GM21825 (cell line): ENCODE data around the gene INPP5D.
"Not testable (repeated sequence)": the region's sequence is repeated elsewhere in the genome, so short reads cannot be mapped to it uniquely, and the experiment has no call there.

ENCODE experiments used
- ATAC-seq: cut with Tn5 transposase; IDR thresholded peaks from one replicate; pipeline ENCODE4 v1.9.1; 2021; ENCODE audit warnings: mild to moderate bottlenecking, moderate library complexity; ENCODE audit not compliant: unreplicated experiment

Gene INPP5D

DNA sequence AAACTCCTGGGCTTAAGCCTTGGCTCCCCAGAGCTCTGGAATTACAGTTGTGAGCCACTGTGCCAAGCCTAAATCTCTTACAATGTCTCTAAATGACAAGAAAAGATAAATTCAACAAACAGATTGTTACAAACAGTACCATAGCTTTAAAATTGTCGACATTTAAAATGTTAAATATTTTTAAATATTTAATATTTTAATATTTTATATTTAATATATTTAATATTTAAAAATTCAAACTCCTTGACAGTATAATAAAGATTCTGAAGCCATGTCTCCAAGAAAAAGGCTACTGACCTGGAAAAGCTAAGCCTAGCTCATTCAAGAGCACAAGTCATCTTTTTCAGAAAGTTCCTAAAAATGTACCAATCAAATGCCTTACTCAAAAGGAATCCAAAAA lies 75.3 kb downstream of the INPP5D start:
- ATAC-seq, result no peak

DNA sequence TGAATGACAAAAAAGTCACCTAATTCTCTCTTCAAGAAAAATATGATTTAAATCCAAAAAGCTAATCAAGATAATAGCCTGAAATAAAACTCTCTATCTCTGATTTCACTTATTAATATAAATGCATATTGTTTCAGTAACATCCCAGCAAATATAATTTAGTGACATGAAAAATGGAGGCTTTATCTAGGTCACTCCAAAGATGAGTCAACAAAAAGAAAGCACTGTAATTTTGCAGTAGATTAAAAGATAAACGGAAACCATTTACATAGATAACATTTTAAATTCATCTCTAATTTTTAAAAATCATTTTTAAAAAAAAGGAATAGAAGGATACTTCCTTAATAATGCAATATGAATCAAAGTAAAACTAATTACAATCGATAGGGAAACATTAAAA lies 76.9 kb downstream of the INPP5D start:
- no peak for ATAC-seq

DNA sequence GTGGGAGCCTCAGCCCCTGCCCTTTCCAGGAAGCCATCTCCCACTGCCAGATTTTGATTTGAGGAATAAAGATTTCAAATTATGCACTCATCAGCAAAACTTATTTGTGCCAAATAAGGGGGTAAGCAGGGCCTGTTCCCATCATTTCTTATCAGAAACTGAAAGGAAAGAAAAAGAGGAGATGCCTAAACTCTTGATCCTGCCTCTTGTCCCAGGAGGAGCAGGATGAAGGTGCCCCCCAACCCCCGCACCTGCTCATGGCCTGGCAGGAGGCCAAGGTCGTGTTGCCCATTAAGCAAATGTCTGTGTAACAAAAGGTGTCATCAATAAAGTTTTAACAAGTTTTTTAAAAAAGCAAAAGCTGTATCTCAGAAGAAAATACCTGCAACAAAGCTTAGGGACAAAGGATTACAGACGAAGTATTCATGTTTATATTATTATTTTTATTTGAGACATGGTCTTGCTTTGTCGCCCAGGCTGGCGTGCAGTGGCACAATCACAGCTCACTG lies 80.0 kb downstream of the INPP5D start:
- ATAC-seq, result no peak

DNA sequence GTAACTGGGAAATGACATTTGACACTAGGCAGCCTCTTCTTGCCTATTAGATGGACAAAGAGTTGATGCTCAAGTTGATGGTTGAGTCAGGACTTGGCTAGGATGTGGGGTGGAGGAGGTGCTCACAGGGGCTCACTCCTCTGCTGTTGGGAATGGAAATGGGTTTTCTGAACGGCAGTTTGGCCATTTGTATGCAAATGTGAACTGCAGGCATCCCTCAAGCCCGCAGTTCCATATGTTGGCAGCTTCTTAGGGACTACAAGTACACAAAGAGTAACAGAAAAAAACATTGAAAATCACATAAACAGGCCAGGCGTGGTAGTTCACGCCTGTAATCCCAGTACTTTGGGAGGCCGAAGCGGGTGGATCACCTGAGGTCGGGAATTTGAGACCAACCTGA lies 80.8 kb downstream of the INPP5D start:
- ATAC-seq, result no peak

DNA sequence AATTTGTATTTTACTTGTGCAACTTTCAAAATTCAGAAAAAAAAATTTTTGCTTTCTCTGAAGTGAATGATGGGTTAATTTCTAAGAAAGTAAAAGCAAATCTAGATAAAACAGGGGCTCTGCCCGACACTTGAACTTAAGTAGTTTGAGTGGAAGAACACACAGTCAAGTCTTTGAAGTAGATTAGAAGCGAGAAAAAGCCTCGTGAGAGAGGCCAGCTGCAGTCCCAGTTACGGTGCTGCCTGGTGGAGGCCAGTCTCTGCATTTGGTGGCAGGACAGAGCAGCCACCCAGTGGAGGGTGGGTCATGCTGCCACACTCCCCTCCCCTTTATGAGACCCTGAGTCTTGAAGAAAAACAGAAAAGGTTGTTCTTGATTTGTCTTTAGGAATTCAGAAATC lies 81.8 kb downstream of the INPP5D start:
- peak; percentile 19 for ATAC-seq

DNA sequence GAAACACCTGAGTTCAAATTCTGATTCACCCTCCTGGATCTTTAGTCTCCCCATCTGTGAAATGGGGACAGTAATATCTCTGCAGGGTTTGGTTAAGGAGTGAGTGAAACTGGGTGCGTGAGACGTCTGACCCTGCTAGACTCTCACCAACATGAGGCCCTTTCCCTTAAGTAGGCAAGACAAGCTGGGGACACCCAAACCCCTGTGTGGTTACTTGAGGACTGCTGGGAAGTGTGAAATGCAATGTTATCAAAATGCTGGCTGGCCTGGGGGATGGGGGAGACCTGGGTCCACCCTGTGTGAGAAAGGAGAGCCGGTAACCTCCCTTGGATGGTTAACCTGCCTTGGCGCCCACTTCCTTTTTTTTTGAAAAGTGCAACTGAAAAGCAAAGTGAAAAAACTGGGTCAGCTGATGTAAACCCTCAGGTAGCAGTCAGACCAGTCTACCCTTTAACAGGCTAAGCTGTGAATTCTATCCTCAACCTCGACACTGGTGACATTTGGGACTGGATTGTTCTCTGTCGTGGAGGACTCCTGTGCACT lies 82.3 kb downstream of the INPP5D start:
- ATAC-seq, result peak; percentile 85

DNA sequence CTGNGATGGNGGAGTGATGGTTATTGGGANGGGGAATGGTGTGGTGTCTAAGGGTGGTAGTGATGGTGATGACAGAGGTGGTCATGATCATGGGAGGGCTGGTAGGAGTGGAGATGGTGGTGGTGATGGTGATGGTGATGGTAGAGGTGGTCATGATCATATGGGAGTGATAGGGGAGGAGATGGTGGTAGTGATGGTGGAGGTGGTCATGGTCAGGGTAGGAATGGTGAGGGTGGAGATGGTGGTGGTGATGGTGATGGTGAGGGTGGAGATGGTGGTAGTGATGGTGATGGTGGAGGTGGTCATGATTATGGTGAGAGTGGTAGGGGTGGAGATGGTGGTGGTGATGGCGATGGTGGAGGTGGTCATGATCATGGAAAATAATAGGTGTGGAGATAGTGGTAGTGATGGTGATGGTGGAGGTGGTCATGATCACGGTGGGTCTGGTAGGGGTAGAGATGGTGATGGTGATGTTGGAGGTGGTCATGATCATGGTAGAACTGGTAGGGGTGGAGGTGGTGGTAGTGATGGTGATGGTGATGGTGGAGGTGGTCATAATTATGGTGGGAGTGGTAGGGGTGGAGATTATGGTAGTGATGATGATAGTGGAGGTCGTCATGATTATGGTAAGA lies 83.7 kb downstream of the INPP5D start:
- no peak for ATAC-seq

DNA sequence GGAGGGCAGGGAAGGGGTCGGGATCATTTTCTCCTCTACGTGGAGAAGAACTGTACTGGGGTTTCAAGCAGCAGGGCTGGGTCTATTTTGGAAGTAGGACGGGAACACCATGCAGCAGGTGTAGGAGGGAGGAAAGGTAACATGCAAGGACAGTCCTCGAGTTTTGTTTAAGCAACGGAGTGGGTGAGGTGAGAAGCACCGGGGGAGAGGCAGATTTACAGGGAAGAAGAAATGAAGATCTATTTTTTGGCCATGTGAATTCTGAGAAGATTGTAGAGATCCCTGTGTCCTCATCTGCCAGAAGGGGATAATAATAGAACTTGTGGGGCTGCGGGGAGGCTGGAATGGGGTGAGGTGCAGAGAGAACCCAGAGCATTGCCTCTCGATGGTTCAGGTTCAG lies 85.6 kb downstream of the INPP5D start:
- ATAC-seq, result no peak

DNA sequence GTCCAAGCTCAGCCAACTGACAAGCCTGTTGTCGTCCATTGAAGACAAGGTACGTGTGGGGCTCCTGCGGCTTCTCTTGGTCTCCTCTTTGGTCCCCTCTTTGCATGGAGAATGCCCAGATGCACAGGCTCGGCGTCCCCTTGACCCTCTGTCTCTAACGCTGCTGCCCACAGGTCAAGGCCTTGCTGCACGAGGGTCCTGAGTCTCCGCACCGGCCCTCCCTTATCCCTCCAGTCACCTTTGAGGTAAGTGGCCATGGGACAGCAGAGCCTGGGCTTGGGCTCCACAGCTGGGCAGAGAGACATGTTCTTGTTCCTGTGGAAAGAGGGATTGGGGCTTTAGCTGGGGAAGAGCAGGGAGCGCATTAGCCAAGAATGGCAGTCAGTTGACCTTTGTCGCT lies 86.1 kb downstream of the INPP5D start:
- no peak for ATAC-seq

DNA sequence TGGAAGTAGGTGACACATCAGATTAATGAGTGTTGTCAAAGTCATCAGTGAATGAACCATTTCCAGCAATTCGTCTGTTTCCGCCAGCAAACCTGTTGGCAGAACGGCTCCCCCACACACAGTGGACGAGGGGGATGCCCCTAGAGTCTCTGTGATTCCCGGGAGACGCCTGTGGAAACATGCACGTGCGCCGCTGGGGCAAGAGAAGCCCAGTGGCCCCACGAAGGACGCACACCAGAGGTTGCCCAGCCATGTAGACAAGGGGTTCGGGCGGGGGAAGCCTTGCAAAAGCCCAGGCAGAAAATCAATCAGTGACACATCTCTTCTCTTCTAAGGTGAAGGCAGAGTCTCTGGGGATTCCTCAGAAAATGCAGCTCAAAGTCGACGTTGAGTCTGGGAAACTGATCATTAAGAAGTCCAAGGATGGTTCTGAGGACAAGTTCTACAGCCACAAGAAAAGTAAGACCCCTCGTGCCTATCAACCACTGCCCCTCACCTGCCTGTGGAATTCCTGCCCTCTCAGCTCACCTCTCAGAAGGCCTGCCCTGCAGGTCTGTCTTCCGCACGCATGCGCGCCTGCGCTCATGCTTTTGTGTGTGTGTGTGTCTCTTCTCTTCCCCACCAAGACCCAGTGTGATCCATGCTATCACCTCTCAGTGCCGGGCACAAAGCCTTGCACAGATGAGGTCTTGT lies 87.1 kb downstream of the INPP5D start:
- no peak for ATAC-seq

DNA sequence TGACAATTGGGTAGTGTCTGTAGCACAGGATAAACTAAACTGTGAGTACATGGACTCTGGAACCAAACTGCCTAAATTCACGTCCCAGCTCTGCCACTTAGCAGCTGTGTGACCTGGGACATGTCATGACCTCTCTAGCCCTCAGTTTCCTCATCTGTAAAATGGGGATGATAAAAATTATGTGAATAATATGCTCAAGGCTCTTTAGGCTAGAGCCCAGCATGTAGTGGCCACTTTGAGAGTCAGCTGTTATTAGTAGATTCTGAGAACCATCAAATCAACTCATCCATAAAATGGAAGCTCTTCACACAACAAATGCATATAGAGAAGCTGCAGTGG lies 87.7 kb downstream of the INPP5D start:
- ATAC-seq, result no peak

DNA sequence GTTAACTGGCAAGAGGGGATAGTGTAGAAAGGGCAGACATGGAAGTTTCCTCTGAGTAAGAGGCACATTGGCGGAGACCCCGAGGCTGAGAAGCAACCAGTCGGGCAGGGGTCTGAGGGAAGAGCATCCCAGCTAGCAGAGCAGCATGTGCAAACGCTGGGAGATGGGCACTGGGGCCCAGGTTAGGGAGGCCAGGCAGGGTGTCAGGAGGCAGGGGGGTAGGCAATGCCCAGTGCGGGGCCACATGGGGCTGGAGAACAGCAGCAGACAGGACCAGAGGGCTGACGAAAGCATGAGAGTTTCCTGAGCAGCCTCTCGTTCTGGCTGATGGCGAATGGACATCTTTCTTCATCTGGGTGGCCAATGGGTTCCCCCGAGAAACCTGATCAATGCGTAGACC lies 88.2 kb downstream of the INPP5D start:
- ATAC-seq, result no peak

DNA sequence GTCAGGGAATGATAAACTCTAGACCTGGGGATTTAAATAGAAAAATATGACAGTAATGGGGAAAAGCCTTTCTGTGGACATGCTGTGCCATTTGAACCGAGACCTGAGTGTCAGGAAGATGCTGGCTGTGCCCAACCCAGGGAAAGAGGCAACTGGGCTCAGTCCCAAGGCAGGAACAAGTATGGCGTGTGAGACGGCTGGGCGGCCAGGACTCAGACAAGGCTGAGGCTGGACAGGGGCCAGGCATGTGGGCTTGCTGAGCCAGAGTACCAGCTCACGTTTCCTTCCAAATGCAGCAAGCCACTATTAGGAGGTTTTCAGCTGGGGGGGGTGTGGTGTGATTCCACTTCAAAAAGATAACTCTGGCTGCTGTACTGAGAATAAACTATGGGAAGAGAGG lies 92.4 kb downstream of the INPP5D start:
- no peak for ATAC-seq

DNA sequence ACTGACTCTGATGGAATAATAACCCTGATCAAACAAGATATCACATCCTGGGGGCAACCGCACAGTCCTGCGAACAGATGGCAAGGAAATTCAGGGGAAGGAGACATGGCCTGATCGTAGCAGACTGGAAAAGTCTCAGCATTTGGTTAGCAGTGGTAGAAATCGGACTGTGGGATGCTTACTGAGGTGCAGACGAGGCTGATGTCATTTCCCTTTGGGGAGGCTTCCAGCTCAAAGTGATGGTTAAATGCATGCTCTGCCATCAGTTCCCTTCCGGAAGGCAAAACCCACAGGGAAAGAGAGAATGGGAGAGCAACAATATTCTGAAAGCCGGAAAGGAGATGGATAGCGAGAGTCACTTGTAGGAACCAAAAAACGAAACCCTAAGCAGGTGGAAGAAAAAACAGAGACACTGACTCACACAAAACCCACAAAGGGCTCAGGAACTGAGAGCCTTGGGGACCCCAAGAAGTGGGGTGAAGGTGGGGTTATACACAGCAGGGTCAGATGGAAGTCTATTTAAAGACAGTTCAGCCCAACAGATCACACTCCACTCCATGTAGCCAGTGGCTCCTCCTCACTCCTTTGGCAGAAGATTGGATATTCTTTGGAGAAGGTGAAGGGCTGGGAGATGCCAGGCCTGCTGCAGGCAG lies 93.1 kb downstream of the INPP5D start:
- ATAC-seq, result no peak

DNA sequence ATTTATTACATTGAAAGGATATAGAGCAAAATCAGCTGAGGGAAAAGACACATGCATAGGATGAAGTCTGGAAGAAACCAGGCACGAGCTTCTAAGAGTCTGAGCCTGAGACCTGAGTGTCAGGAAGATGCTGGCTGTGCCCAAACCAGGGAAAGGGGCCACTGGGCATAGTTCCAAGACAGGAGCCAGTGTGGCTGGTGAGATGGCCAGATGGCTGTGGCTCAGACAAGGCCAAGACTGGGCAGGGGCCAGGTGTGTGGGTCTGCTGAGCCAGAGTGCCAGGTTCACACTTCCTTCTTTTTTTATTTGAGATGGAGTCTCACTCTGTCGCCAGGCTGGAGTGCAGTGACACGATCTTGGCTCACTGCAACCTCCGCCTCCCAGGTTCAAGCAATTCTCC lies 95.9 kb downstream of the INPP5D start:
- no peak for ATAC-seq

DNA sequence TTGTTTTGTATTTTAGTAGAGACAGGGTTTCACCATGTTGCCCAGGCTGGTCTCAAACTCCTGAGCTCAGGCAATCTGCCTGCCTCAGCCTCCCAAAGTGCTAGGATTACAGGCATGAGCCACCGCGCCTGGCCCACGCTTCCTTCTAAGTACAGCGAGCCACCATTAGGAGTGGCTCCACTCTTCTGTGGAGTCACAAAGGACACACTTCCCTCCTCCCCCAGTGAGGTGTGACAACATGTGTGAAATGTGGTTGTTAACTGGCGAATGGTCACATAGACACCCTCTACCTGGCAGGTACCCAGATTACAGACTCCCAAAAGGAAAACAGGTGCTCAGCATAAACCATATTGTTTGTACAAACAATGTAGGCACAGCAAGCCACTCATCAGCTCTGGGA lies 96.3 kb downstream of the INPP5D start:
- ATAC-seq, result not testable (repeated sequence)

DNA sequence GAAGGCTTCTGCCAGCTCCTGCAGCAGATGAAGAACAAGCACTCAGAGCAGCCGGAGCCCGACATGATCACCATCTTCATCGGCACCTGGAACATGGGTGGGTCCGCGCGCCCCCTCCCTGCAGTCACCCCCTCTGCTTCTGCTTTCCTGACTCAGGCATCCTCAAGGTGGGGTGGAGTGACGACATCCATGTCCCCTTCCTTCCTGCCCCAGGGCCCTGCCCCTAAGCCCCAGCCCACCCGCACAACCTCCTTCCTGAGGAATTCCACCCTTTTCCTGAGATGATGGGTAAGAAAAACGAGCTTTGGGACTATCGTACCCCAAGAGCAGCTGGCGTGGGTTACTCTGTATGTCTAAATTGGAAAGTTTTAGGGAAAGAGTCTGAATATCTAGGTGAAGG lies 101.6 kb downstream of the INPP5D start:
- no peak for ATAC-seq

DNA sequence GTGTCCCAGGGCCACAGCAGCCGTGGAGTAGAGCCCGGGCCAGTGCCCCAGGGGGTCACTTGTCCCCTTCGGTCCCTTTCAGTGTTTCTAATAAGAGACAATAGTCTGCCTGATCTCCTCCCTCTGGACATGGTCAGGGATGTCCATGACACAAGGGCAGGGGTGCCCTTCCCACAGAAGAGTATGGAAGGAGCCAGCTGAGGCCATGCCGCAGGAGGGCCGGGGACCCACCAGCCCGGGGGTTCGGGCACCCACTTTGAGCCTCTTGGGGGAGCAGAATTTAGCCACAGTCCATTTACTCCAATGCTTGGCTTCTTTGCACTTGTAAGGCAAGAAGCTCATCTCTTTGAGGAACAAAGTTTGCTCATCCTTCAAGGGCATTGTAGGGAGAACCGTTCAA lies 102.6 kb downstream of the INPP5D start:
- no peak for ATAC-seq

DNA sequence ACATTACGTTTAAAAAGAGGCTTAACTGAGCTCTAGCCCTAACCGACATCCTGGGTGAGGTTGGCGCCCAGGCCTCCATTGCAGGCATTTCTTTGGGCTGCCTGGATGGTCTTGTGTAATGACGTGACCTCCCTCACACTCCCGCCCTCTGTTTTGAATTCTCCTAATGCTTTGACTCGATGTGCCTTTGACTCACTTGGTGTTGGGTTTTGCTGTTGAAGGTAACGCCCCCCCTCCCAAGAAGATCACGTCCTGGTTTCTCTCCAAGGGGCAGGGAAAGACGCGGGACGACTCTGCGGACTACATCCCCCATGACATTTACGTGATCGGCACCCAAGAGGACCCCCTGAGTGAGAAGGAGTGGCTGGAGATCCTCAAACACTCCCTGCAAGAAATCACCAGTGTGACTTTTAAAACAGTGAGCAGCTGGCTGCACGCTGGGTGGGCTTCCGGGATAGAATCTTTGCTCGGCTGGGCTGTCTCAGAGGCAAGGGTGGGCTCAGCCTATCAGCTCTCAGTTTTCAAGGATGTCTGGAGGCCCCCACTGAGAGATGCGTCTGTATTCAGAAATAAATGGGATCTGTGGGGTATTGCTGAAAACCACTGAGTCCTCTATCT lies 103.5 kb downstream of the INPP5D start:
- no peak for ATAC-seq

DNA sequence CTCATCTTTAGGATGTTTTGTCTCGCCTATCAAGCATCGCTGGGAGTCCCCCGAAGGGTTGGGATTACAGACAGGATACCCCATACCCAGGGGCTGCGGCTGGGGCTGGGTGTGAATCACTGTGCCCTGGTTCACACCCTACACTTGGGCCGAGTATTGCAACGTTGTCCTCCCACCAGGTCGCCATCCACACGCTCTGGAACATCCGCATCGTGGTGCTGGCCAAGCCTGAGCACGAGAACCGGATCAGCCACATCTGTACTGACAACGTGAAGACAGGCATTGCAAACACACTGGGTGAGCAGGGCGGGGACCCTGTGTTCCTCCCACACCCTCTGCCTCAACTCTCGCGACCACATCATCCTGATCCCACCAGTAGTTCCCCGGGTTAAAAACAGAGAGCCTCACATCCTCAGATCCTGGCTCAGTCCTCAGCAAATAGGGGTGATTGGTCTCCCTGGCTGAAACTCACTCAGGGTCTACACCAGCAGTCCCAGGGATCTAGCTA lies 104.0 kb downstream of the INPP5D start:
- ATAC-seq, result no peak

DNA sequence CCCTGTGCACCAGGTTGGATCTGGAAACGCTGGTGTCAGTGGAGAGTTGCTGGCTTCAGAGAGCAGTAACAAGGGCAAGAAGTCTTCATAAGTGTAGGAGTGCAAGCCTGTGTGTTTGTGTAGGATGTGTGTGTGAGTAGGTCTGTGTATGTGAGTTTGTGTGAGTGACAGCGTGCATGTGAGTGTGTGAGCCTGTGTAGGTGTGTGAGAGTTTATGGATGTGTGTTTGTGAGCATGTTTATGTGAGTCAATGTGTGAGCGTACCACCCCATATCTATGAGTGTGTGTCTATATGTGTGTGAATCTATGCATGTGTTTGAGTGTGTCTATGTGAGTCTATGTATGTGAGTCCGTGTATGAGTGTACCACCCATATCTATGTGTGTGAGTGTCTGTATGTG lies 104.8 kb downstream of the INPP5D start:
- no peak for ATAC-seq

DNA sequence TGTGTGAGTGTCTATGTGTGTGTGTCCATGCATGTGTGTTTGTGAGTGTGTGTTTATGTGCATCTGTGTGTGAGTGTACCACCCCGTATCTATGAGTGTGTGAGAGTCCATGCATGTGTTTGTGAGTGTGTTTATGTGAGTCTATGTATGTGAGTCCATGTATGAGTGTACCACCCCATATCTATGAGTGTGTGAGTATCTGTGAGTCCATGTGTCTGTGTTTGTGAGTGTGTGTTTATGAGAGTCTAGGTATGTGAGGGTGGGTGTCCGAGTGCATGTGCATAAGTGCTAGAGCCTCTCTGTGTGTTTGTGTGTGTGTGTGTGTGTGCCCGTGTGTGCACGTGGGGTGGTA lies 105.4 kb downstream of the INPP5D start:
- ATAC-seq, result no peak
